ENCODE results near the gene RSPRY1. TPM values are rescaled to one million over a fixed set of nuclear protein-coding genes. Genes with fewer than 3 reads are reported as not detected.

The RSPRY1 gene
- total RNA-seq, 2 donors from 2014 or later, result 17.0 to 17.2 TPM

DNA sequence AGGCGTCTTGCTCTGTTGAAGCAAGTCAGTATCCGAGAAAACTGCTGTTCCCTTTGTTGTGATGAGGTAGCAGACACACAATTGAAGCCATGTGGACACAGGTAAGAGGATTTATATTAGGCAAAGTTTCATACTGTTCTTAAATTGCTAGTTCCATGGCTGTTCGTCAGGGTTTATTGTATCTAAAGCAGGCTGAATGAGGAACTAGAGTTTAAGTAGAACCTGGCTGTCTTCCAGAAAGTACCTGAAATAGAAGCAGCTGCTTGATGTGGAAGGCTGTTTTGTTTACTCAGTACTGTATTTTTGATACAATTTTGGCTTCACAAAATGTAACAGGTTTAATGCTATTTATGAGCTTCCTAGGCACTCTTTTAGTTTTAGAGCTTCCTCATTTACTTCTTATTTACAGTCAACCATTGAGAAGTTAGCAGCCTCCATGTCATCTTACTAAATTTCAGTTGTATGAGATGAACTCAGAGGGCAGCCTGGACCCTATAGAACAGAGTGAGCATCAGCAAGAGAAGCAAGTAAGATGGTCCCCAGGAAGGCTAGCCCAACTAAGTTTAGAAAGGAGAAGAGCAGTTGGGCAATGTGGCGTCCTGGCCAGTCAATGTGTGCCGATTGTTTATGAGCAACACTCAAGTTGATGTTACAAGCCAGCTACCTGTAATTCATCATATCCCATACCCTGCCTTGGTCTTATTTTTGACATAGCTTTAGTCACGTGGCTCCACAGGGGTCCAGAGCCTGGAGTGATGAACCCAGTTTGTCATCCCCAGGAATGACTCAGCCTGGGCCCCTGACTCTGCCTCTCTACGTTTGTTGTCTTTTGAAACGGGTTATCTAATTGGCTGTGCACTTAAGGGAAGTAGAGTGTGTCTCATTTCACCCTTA, 49.2 kb downstream of the RSPRY1 start:
- Histone ChIP-seq H3K36me3 (peaks cover 74% of the 10 kb centered on the region), H3K4me1 (no peaks in the 10 kb centered on the region), H3K4me3 (no peak overlapping the region), H3K27me3 (no peaks in the 10 kb centered on the region), H3K27ac (no peak overlapping the region), H3K9me3 (no peaks in the 10 kb centered on the region)
- no peak for TF ChIP-seq CTCF (IDR thresholded peaks at IDR 0.05)
- no peak for DNase-seq (ENCODE audit: low spot score)

DNA sequence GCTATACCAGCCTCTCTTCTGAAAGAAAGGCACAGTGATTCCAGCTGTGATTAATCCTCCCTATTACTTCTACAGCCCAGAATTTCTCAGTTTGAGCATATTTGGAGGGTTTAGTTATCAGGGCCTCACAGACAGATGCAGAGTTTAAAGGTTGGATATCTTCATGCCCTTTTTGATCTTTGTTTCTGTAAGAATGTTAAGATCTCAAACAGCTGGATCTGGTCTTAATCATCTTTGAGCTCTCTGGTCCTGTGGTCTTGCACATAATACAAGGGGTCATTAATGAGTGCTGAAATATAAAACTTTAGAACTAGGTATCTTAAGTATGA, 49.9 kb downstream of the RSPRY1 start:
- H3K27ac ChIP-seq, result no peak overlapping the region
- H3K4me1 ChIP-seq, result no peaks in the 10 kb centered on the region
- no peaks in the 10 kb centered on the region for H3K9me3 ChIP-seq
- H3K36me3 ChIP-seq, result peaks cover 68% of the 10 kb centered on the region
- no peak for DNase-seq (ENCODE audit: low spot score)
- TF ChIP-seq CTCF (IDR thresholded peaks at IDR 0.05), result no peak
- H3K4me3 ChIP-seq, result no peak overlapping the region
- H3K27me3 ChIP-seq, result no peaks in the 10 kb centered on the region

DNA sequence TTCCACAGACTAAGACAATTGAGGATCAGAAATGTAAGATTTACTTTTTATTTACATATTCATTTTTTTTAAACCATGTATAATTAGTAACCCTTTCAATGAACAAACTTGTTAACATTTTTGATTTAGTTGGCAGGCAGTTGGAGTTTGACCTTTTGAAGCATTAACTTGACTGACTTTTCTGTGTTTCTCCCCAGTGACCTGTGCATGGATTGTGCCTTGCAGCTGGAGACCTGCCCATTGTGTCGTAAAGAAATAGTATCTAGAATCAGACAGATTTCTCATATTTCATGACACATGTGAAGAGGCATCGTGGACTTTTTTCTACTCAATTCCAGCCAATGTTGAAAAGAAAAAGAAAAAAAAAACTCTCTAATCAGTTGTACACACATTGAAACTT, 52.6 kb downstream of the RSPRY1 start:
- DNase-seq (ENCODE audit: low spot score), result no peak
- Histone ChIP-seq H3K27me3 (no peaks in the 10 kb centered on the region), H3K36me3 (peaks cover 41% of the 10 kb centered on the region), H3K4me1 (no peaks in the 10 kb centered on the region), H3K27ac (no peak overlapping the region), H3K9me3 (no peaks in the 10 kb centered on the region), H3K4me3 (no peak overlapping the region)
- TF ChIP-seq CTCF (IDR thresholded peaks at IDR 0.05), result no peak

DNA sequence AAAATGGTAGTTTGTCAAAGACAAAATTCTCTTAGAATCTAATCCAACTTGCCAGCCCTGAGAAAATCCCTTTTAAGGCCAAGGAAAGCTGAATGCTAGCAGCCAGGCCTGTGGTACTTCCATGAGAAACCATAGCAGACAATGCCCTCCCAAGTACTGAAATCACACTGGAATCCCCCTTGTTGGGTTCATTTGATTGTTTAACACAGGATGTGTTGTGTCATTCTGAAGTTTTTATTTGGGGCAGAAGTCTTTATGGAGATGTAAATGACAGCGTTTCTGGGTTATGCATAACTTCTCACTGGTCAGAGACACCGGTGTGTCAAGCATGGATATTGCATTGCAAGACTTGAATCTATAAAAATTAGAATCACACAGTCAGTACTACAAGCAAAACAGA, 53.0 kb downstream of the RSPRY1 start:
- Histone ChIP-seq H3K9me3 (no peaks in the 10 kb centered on the region), H3K4me1 (no peaks in the 10 kb centered on the region), H3K27ac (no peak overlapping the region), H3K36me3 (peaks cover 37% of the 10 kb centered on the region), H3K4me3 (no peak overlapping the region), H3K27me3 (no peaks in the 10 kb centered on the region)
- no peak for TF ChIP-seq CTCF (IDR thresholded peaks at IDR 0.05)
- no peak for DNase-seq (ENCODE audit: low spot score)

DNA sequence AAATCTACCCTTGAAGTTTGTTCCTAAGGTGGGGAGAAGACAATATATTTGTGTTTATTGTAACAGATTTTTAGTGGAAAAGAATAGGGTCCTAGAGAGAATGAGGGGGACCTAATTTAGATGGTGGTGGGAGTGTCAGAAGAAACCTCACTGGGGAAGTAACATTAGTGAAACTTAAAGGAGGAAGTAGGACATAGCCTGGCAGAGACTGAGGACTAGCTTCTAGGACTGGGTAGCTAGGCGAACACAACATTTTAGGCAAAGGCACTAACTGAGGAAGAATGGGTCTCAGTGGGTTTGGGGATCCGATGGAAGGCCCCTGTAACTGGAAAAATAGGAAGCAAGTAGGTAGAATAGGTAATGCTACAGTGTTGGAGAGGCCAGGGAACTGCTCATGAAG, 54.7 kb downstream of the RSPRY1 start:
- Histone ChIP-seq H3K27ac (no peak overlapping the region), H3K9me3 (no peaks in the 10 kb centered on the region), H3K27me3 (no peaks in the 10 kb centered on the region), H3K4me1 (peaks cover 0 to 5% of the 10 kb centered on the region in 2 donors), H3K36me3 (peaks cover 24% of the 10 kb centered on the region), H3K4me3 (no peak overlapping the region)
- DNase-seq (ENCODE audit: low spot score), result no peak
- TF ChIP-seq CTCF (IDR thresholded peaks at IDR 0.05), result no peak

DNA sequence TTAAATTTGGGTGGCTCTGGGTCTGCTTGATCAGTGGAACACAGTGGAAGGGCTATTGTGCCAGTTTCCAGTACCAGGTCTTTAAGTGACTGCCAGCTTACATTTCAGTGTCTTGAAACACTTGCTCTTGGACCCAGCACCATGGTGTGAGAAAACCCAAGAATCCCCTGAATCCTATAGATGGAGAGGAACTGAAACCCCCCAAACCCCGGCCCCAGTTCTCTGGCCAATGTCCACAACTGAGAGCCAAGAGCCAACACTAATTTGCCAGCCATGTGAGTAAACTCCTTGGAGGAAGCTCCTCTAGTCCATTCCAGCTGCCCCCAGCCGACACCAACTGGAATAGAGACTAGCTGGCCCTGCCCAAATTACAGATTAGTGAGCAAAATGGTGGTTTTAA, 56.5 kb downstream of the RSPRY1 start:
- H3K36me3 ChIP-seq, result peaks cover 20% of the 10 kb centered on the region

More for the DNA sequence above, 56.5 kb downstream of the RSPRY1 start:
- no peak for TF ChIP-seq CTCF (IDR thresholded peaks at IDR 0.05)
- DNase-seq (ENCODE audit: low spot score), result no peak
- H3K4me1 ChIP-seq, result peaks cover 0 to 11% of the 10 kb centered on the region in 2 donors
- H3K4me3 ChIP-seq, result no peak overlapping the region
- no peaks in the 10 kb centered on the region for H3K9me3 ChIP-seq
- no peak overlapping the region for H3K27ac ChIP-seq
- H3K27me3 ChIP-seq, result no peaks in the 10 kb centered on the region

Measured in right atrium auricular region (tissue), 2 donors.